IPS DF 6.9 (cell line): ENCODE results near the gene KCNE3.

ENCODE experiments used
- DNase-seq: peaks from one replicate; pipeline ENCODE4 v3.0.0-alpha.2; 2013; ENCODE audit warnings: low read depth, low spot score
- H3K27ac ChIP-seq: one replicate; pipeline ENCODE4 v1.5.1; 2013; ENCODE audit warnings: low read length, control low read depth
- H3K27me3 ChIP-seq: 2 replicates; pipeline ENCODE4 v1.6.1; 2013; ENCODE audit warnings: mild to moderate bottlenecking, low read length; ENCODE audit not compliant: control insufficient read depth, insufficient read depth
- H3K36me3 ChIP-seq: 2 replicates; pipeline ENCODE4 v1.6.1; 2013; ENCODE audit warnings: low read length; ENCODE audit not compliant: control insufficient read depth, insufficient read depth
- H3K4me1 ChIP-seq: 2 replicates; pipeline ENCODE4 v1.6.1; 2013; ENCODE audit warnings: low read length; ENCODE audit not compliant: control insufficient read depth, insufficient read depth
- H3K4me3 ChIP-seq: 2 replicates; pipeline ENCODE4 v1.5.1; 2013; ENCODE audit warnings: mild to moderate bottlenecking, low read length
- H3K9me3 ChIP-seq: 2 replicates; pipeline ENCODE4 v1.6.1; 2013; ENCODE audit warnings: low read length, inconsistent platforms; ENCODE audit not compliant: control insufficient read depth, insufficient read depth
- WGBS: extraction: QIAGEN DNeasy Blood & Tissue Kit; methylation state at CpG from one replicate; pipeline ENCODE4 v1.1.7; 2013; ENCODE audit warnings: mixed read lengths, missing lambda C conversion rate; ENCODE audit not compliant: insufficient read length, insufficient coverage; 5-methylcytosine and 5-hydroxymethylcytosine counted together

Gene KCNE3

GRCh38 chr11:74446532-74446938 is 20.8 kb downstream of the KCNE3 start:
- H3K9me3 ChIP-seq = no peaks in the 10 kb centered on the region

GRCh38 chr11:74444173-74444826 is 23.0 kb downstream of the KCNE3 start:
- DNase-seq = no peak
- no CpG with 5 or more reads among the region's 9 CpGs for WGBS

More at GRCh38 chr11:74446532-74446938, 20.8 kb downstream of the KCNE3 start:
- Histone ChIP-seq H3K27me3 (no peaks in the 10 kb centered on the region), H3K4me3 (no peak overlapping the region), H3K36me3 (no peaks in the 10 kb centered on the region), H3K27ac (no peak overlapping the region), H3K4me1 (peaks cover 1% of the 10 kb centered on the region; the same call in 1 of the 2 replicates)
- no CpG with 5 or more reads among the region's 1 CpG for WGBS
- DNase-seq = no peak

GRCh38 chr11:74443071-74443864 is 24.1 kb downstream of the KCNE3 start:
- no peak overlapping the region for H3K4me3 ChIP-seq
- H3K27ac ChIP-seq = no peak overlapping the region
- no peaks in the 10 kb centered on the region for H3K9me3 ChIP-seq
- WGBS = no CpG with 5 or more reads among the region's 8 CpGs
- H3K4me1 ChIP-seq = peaks cover 1% of the 10 kb centered on the region; the same call in 1 of the 2 replicates
- DNase-seq = no peak
- no peaks in the 10 kb centered on the region for H3K27me3 ChIP-seq
- no peaks in the 10 kb centered on the region for H3K36me3 ChIP-seq

More at GRCh38 chr11:74444173-74444826, 23.0 kb downstream of the KCNE3 start:
- Histone ChIP-seq H3K4me3 (no peak overlapping the region), H3K4me1 (peaks cover 1% of the 10 kb centered on the region; the same call in 1 of the 2 replicates), H3K36me3 (no peaks in the 10 kb centered on the region), H3K27ac (no peak overlapping the region), H3K9me3 (no peaks in the 10 kb centered on the region), H3K27me3 (no peaks in the 10 kb centered on the region)

- DNase-seq = no peak
- Histone ChIP-seq H3K36me3 (no peaks in the 10 kb centered on the region), H3K4me3 (no peak overlapping the region), H3K4me1 (peaks cover 1% of the 10 kb centered on the region; the same call in 1 of the 2 replicates), H3K27me3 (no peaks in the 10 kb centered on the region), H3K27ac (no peak overlapping the region), H3K9me3 (no peaks in the 10 kb centered on the region)
- WGBS = no CpG with 5 or more reads among the region's 3 CpGs
Measured at GRCh38 chr11:74442636-74443035, 24.7 kb downstream of the KCNE3 start.

- DNase-seq = no peak
- H3K27ac ChIP-seq = no peak overlapping the region
- no CpG with 5 or more reads among the region's 1 CpG for WGBS
Measured at GRCh38 chr11:74438681-74439080, 28.7 kb downstream of the KCNE3 start.

GRCh38 chr11:74437441-74438042 is 29.8 kb downstream of the KCNE3 start:
- H3K36me3 ChIP-seq = no peaks in the 10 kb centered on the region
- WGBS = no CpG with 5 or more reads among the region's 1 CpG
- DNase-seq = no peak
- H3K27ac ChIP-seq = no peak overlapping the region
- H3K9me3 ChIP-seq = no peaks in the 10 kb centered on the region
- H3K27me3 ChIP-seq = no peaks in the 10 kb centered on the region
- no peaks in the 10 kb centered on the region for H3K4me1 ChIP-seq
- H3K4me3 ChIP-seq = no peak overlapping the region

More at GRCh38 chr11:74438681-74439080, 28.7 kb downstream of the KCNE3 start:
- Histone ChIP-seq H3K4me1 (0 out of 2 replicates have a peak, but pooled peaks cover 1% of the 10 kb centered on the region), H3K27me3 (no peaks in the 10 kb centered on the region), H3K36me3 (no peaks in the 10 kb centered on the region), H3K9me3 (no peaks in the 10 kb centered on the region), H3K4me3 (no peak overlapping the region)

- Histone ChIP-seq H3K36me3 (no peaks in the 10 kb centered on the region), H3K4me1 (no peaks in the 10 kb centered on the region), H3K9me3 (no peaks in the 10 kb centered on the region), H3K27ac (no peak overlapping the region), H3K4me3 (no peak overlapping the region), H3K27me3 (no peaks in the 10 kb centered on the region)
- no CpG with 5 or more reads among the region's 7 CpGs for WGBS
- no peak for DNase-seq
Measured at GRCh38 chr11:74434528-74434927, 32.8 kb downstream of the KCNE3 start.

- 100% methylated on average over 1 of the region's 3 CpGs for WGBS
Measured at GRCh38 chr11:74429205-74429604, 38.1 kb downstream of the KCNE3 start.

GRCh38 chr11:74427384-74427886 is 39.9 kb downstream of the KCNE3 start:
- H3K9me3 ChIP-seq = no peaks in the 10 kb centered on the region
- H3K27ac ChIP-seq = no peak overlapping the region
- DNase-seq = no peak
- H3K4me3 ChIP-seq = no peak overlapping the region
- WGBS = no CpG with 5 or more reads among the region's 4 CpGs
- no peaks in the 10 kb centered on the region for H3K36me3 ChIP-seq
- H3K4me1 ChIP-seq = no peaks in the 10 kb centered on the region
- no peaks in the 10 kb centered on the region for H3K27me3 ChIP-seq

More at GRCh38 chr11:74429205-74429604, 38.1 kb downstream of the KCNE3 start:
- DNase-seq = no peak
- Histone ChIP-seq H3K4me3 (no peak overlapping the region), H3K27me3 (no peaks in the 10 kb centered on the region), H3K4me1 (no peaks in the 10 kb centered on the region), H3K36me3 (no peaks in the 10 kb centered on the region), H3K27ac (no peak overlapping the region), H3K9me3 (no peaks in the 10 kb centered on the region)

- Histone ChIP-seq H3K27me3 (no peaks in the 10 kb centered on the region), H3K36me3 (no peaks in the 10 kb centered on the region), H3K9me3 (no peaks in the 10 kb centered on the region), H3K27ac (no peak overlapping the region), H3K4me3 (no peak overlapping the region), H3K4me1 (no peaks in the 10 kb centered on the region)
- no peak for DNase-seq
Measured at GRCh38 chr11:74425100-74425499, 42.2 kb downstream of the KCNE3 start.
